H1 (cell line): ENCODE measurements around the gene IL20RB. TPM values are rescaled to one million over a fixed set of nuclear protein-coding genes. Genes with fewer than 3 reads are reported as not detected.

Source experiments
- CTCF ChIA-PET: fragments of 300-600 bp; sonication (Branson Sonifier 250); formaldehyde crosslinking; loops from one replicate; lab custom pipeline; 2021; ENCODE audit not compliant: partially characterized antibody; lab: Charles Lee
- POLR2A ChIA-PET: fragments of 300-600 bp; sonication (Branson Sonifier 250); formaldehyde crosslinking; loops from one replicate; lab custom pipeline; 2021; ENCODE audit warnings: inconsistent platforms; ENCODE audit not compliant: partially characterized antibody; lab: Charles Lee
- DNase-seq, 2 experiments: peaks; one replicate each; pipeline versions ENCODE4 v3.0.0 to v3.0.0-alpha.2; 2010 to 2022; ENCODE audit warnings: low spot score in 2 of 2, low read depth in 1 of 2, mixed read lengths in 1 of 2
- FAIRE-seq: peaks from 2 replicates; lab custom pipeline; 2011; peaks lifted over from hg19 to GRCh38; lab: Jason Lieb, UNC
- H2AFZ ChIP-seq: 2 replicates; pipeline ENCODE4 v1.8.1; 2012; ENCODE audit warnings: low read length, inconsistent platforms
- H2AK5ac ChIP-seq: 2 replicates; pipeline ENCODE4 v1.6.1; 2013; ENCODE audit warnings: low read depth, low read length
- H2BK120ac ChIP-seq: replicated peaks from 2 replicates; pipeline ENCODE3; 2013; ENCODE audit warnings: low read depth, low read length, inconsistent platforms
- H2BK12ac ChIP-seq: 2 replicates; pipeline ENCODE4 v1.6.1; 2013; ENCODE audit warnings: low read depth, low read length
- H2BK15ac ChIP-seq: 2 replicates; pipeline ENCODE4 v1.6.1; 2013; ENCODE audit warnings: low read length
- H2BK20ac ChIP-seq: 2 replicates; pipeline ENCODE4 v1.6.1; 2013; ENCODE audit warnings: low read length
- H2BK5ac ChIP-seq: 2 replicates; pipeline ENCODE4 v1.6.1; 2013; ENCODE audit warnings: low read depth, low read length
- H3K14ac ChIP-seq: 2 replicates; pipeline ENCODE4 v1.6.1; 2013; ENCODE audit warnings: inconsistent platforms; ENCODE audit not compliant: insufficient read length
- H3K18ac ChIP-seq: 2 replicates; pipeline ENCODE4 v1.6.1; 2013; ENCODE audit warnings: low read length; ENCODE audit errors: extremely low read depth
- H3K23ac ChIP-seq: 2 replicates; pipeline ENCODE4 v1.6.1; 2013; ENCODE audit warnings: inconsistent platforms; ENCODE audit not compliant: insufficient read length
- H3K23me2 ChIP-seq: 2 replicates; pipeline ENCODE4 v1.6.1; 2013; ENCODE audit warnings: low read depth, low read length
- H3K27ac ChIP-seq: 2 replicates; pipeline ENCODE4 v1.6.1; 2011; ENCODE audit warnings: low read depth, low read length, inconsistent platforms
- H3K27me3 ChIP-seq, 4 experiments: replicated peaks in 1 of 4; 1 replicate in 1 of 4; 2 replicates in 3 of 4; pipeline versions ENCODE4 v1.6.1 to v1.8.1; 2011 to 2013; ENCODE audit warnings: low read length in 3 of 4, mild to moderate bottlenecking in 3 of 4, inconsistent platforms in 2 of 4, mixed read lengths in 2 of 4, moderate library complexity in 1 of 4; ENCODE audit not compliant: control insufficient read depth in 3 of 4, insufficient read depth in 3 of 4; ENCODE audit errors: extremely low read depth in 1 of 4
- H3K36me3 ChIP-seq, 4 experiments: 2 replicates each; pipeline versions ENCODE4 v1.6.1 to v1.8.1; 2011 to 2013; ENCODE audit warnings: mild to moderate bottlenecking in 4 of 4, low read length in 3 of 4, moderate library complexity in 2 of 4, control low read depth in 1 of 4, inconsistent platforms in 1 of 4; ENCODE audit not compliant: insufficient read depth in 4 of 4, control insufficient read depth in 2 of 4
- H3K4ac ChIP-seq: replicated peaks from 2 replicates; pipeline ENCODE3; 2013; ENCODE audit warnings: low read length, low read depth, mixed read lengths, inconsistent platforms; ENCODE audit not compliant: insufficient read length
- H3K4me1 ChIP-seq, 4 experiments: replicated peaks in 1 of 4; 1 replicate in 1 of 4; 2 replicates in 3 of 4; pipeline versions ENCODE4 v1.6.1 to v1.8.1; 2011 to 2013; ENCODE audit warnings: low read length in 3 of 4, inconsistent platforms in 2 of 4, mixed read lengths in 1 of 4; ENCODE audit not compliant: insufficient read depth in 4 of 4, control insufficient read depth in 3 of 4
- H3K4me2 ChIP-seq, 2 experiments: 2 replicates each; pipeline versions ENCODE4 v1.6.1 to v1.8.1; 2011 to 2013; ENCODE audit warnings: low read depth in 2 of 2, low read length in 2 of 2, control low read depth in 1 of 2, inconsistent platforms in 1 of 2, mild to moderate bottlenecking in 1 of 2; ENCODE audit not compliant: insufficient read depth in 1 of 2
- H3K4me3 ChIP-seq, 4 experiments: fragments of 200-600, 300-600 bp in 1 of 4; sonication (generic), shearing (Covaris generic), sonication (Bioruptor Twin) in 1 of 4; 2 replicates each; pipeline versions ENCODE4 v1.5.1 to v1.8.1; 2011 to 2016; ENCODE audit warnings: low read length in 4 of 4, low read depth in 3 of 4, control low read depth in 2 of 4, inconsistent platforms in 2 of 4, mild to moderate bottlenecking in 2 of 4, mixed read lengths in 1 of 4, moderate library complexity in 1 of 4; ENCODE audit not compliant: insufficient read depth in 2 of 4; ENCODE audit errors: extremely low read depth in 1 of 4
- H3K56ac ChIP-seq: replicated peaks from 2 replicates; pipeline ENCODE3; 2013; ENCODE audit warnings: low read depth, mild to moderate bottlenecking, mixed read lengths, low read length, inconsistent platforms; ENCODE audit not compliant: insufficient read length
- H3K79me1 ChIP-seq: 2 replicates; pipeline ENCODE4 v1.6.1; 2013; ENCODE audit warnings: low read depth, low read length, control low read depth
- H3K79me2 ChIP-seq, 2 experiments: 2 replicates each; pipeline versions ENCODE4 v1.6.1 to v1.8.1; 2012 to 2013; ENCODE audit warnings: low read length in 2 of 2, mild to moderate bottlenecking in 2 of 2, inconsistent platforms in 1 of 2; ENCODE audit not compliant: insufficient read depth in 2 of 2, control insufficient read depth in 1 of 2
- H3K9ac ChIP-seq, 4 experiments: replicated peaks in 1 of 4; 1 replicate in 1 of 4; 2 replicates in 3 of 4; pipeline versions ENCODE4 v1.6.1 to v1.8.1; 2011 to 2013; ENCODE audit warnings: low read depth in 3 of 4, low read length in 3 of 4, control low read depth in 2 of 4, mild to moderate bottlenecking in 2 of 4, moderate library complexity in 2 of 4, inconsistent platforms in 1 of 4; ENCODE audit errors: extremely low read depth in 1 of 4
- H3K9me3 ChIP-seq, 2 experiments: 2 replicates each; pipeline versions ENCODE4 v1.6.1 to v1.8.1; 2012 to 2013; ENCODE audit warnings: mild to moderate bottlenecking in 2 of 2, moderate library complexity in 2 of 2, control low read depth in 1 of 2, inconsistent platforms in 1 of 2, low read depth in 1 of 2, low read length in 1 of 2, mixed read lengths in 1 of 2; ENCODE audit not compliant: insufficient read depth in 2 of 2
- H4K20me1 ChIP-seq, 2 experiments: replicated peaks in 1 of 2; 2 replicates each; pipeline versions ENCODE3 to v1.8.1; 2011 to 2013; ENCODE audit warnings: inconsistent platforms in 2 of 2, low read length in 2 of 2, mild to moderate bottlenecking in 1 of 2; ENCODE audit not compliant: insufficient read depth in 2 of 2, control insufficient read depth in 1 of 2
- H4K5ac ChIP-seq: 2 replicates; pipeline ENCODE4 v1.6.1; 2013; ENCODE audit warnings: low read length, low read depth, mixed read lengths, inconsistent platforms; ENCODE audit not compliant: insufficient read length
- H4K8ac ChIP-seq: 2 replicates; pipeline ENCODE4 v1.8.0; 2013; ENCODE audit warnings: mild to moderate bottlenecking, moderate library complexity, low read length, inconsistent platforms; ENCODE audit not compliant: insufficient read depth; ENCODE audit errors: extremely low read depth
- H4K91ac ChIP-seq: replicated peaks from 2 replicates; pipeline ENCODE3; 2013; ENCODE audit warnings: low read length, mixed read lengths, inconsistent platforms; ENCODE audit not compliant: insufficient read length
- BCL11A ChIP-seq, 2 experiments: IDR thresholded peaks; one replicate each; pipeline ENCODE4 v1.6.1; 2011; ENCODE audit warnings: low read depth in 2 of 2, low read length in 2 of 2, mild to moderate bottlenecking in 2 of 2
- CBX5 ChIP-seq: fragments of 300-800, 300-1000 bp; sonication (generic); IDR thresholded peaks from 2 replicates; pipeline ENCODE4 v1.7.1; 2016; ENCODE audit warnings: antibody characterized with exemption, low read length, low read depth
- CHD2 ChIP-seq: IDR thresholded peaks from 2 replicates; pipeline ENCODE4 v1.6.1; 2012; ENCODE audit warnings: low read length, improper control_type of control experiment
- EZH2 ChIP-seq: fragments of 200-600 bp; sonication (generic); IDR thresholded peaks from 2 replicates; pipeline ENCODE4 v1.7.1; 2012; ENCODE audit warnings: low read depth, mild to moderate bottlenecking, moderate library complexity, low read length, inconsistent platforms; ENCODE audit not compliant: severe bottlenecking
- GTF2F1 ChIP-seq: IDR thresholded peaks from 2 replicates; pipeline ENCODE4 v1.6.1; 2012; ENCODE audit warnings: low read depth, low read length, improper control_type of control experiment, borderline replicate concordance
- JUND ChIP-seq: IDR thresholded peaks from 2 replicates; pipeline ENCODE4 v1.6.1; 2011; ENCODE audit warnings: mild to moderate bottlenecking, improper control_type of control experiment, low read length
- KDM5A ChIP-seq: fragments of 200-600 bp; IDR thresholded peaks from 2 replicates; pipeline ENCODE4 v1.7.1; 2012; ENCODE audit warnings: mild to moderate bottlenecking, low read length, inconsistent platforms, mixed read lengths
- RFX5 ChIP-seq: IDR thresholded peaks from 2 replicates; pipeline ENCODE4 v1.6.1; 2011; ENCODE audit warnings: low read depth, low read length, improper control_type of control experiment, borderline replicate concordance
- SRF ChIP-seq: IDR thresholded peaks from 2 replicates; pipeline ENCODE4 v1.6.1; 2011; ENCODE audit warnings: mild to moderate bottlenecking, low read depth, low read length, moderate library complexity
- WGBS, 2 experiments: shearing (Covaris generic) in 1 of 2; methylation state at CpG; one replicate each; pipeline versions ENCODE4 v1.1.6 to v1.1.7; 2013 to 2015; ENCODE audit warnings: low lambda C conversion rate in 2 of 2, mixed read lengths in 2 of 2, inconsistent platforms in 1 of 2, low coverage in 1 of 2, missing lambda C conversion rate in 1 of 2; ENCODE audit not compliant: insufficient replicate concordance in 2 of 2, insufficient coverage in 1 of 2, insufficient read length in 1 of 2; ENCODE audit errors: extremely low coverage in 1 of 2, missing lambda C conversion rate in 1 of 2; 5-methylcytosine and 5-hydroxymethylcytosine counted together
- polyA plus RNA-seq, 7 experiments: library from polyadenylated mRNA; depleted of rRNA in 3 of 7; stranded (reverse) in 5 of 7; unstranded in 2 of 7; fragments of >200 nt in 5 of 7; fragments of 200-250 nt in 2 of 7; gene quantifications; 1 replicate in 5 of 7; 2 replicates in 1 of 7; 4 replicates in 1 of 7; pipeline versions ENCODE4 v1.2.1 to v1.2.3, GENCODE V29; 2011 to 2013; ENCODE audit warnings: missing spikeins in 2 of 7, mixed read lengths in 2 of 7
- total RNA-seq: library from RNA; stranded (reverse); fragmentation: NEBNext Ultra II Directional; extraction: Animal tissue kit (Norgen Biotek cat#: 25700); gene quantifications from 2 replicates; pipeline ENCODE4 v1.2.1, GENCODE V29; 2021
- TF ChIP-seq, protein P1 (sequence below): IDR thresholded peaks from 2 replicates; pipeline ENCODE4 v1.6.1; 2012; ENCODE audit warnings: low read length, inconsistent platforms

IL20RB gene
- total and polyA plus RNA-seq, 2 of the 8 experiments (the other 6 are each of a cell fraction or from before 2014, with no cell fraction given), result 1.6 to 1.8 TPM

DNA sequence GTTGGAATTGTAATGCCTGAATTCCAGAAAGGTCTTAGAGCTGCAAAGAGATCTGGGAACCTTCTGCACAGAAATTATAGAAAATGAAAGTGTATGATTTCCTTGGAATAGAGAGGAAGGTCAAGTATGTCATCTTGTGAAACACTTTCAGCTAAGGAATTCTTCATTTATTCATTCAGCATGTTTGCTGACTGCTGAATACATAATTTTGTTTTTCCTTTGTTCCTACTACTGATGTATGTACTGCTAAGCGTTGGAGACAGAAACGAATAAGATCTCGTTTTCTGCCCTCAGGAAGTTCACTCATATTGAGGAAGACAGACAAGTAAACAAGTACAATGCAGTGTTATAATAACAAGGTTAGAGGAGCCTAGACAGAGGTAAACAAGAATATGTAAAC lies 14.3 kb upstream of the IL20RB start:
- no peak for TF ChIP-seq BCL11A (IDR thresholded peaks at IDR 0.05; ENCODE audit: low read depth in 2 of 2, low read length in 2 of 2)
- TF ChIP-seq JUND, result no peak
- TF ChIP-seq RFX5, result no peak
- TF ChIP-seq KDM5A, result no peak
- TF ChIP-seq GTF2F1, result no peak
- TF ChIP-seq SRF, result no peak
- TF ChIP-seq, protein P1, sequence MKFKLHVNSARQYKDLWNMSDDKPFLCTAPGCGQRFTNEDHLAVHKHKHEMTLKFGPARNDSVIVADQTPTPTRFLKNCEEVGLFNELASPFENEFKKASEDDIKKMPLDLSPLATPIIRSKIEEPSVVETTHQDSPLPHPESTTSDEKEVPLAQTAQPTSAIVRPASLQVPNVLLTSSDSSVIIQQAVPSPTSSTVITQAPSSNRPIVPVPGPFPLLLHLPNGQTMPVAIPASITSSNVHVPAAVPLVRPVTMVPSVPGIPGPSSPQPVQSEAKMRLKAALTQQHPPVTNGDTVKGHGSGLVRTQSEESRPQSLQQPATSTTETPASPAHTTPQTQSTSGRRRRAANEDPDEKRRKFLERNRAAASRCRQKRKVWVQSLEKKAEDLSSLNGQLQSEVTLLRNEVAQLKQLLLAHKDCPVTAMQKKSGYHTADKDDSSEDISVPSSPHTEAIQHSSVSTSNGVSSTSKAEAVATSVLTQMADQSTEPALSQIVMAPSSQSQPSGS, result no peak
- TF ChIP-seq CBX5, result no peak
- no peak for TF ChIP-seq EZH2
- TF ChIP-seq CHD2, result no peak
- WGBS, 2 experiments, result 85% methylated on average over 3 of the region's 3 CpGs; no CpG with 5 or more reads in 1 of the 2 experiments
- DNase-seq (no peak), FAIRE-seq (no peak)
- Histone ChIP-seq H3K79me1 (peaks cover 4% of the 10 kb centered on the region; the same call in 1 of the 2 replicates), H3K9me3 (no peaks in the 10 kb centered on the region), H3K9ac (no peak overlapping the region), H2BK5ac (no peak overlapping the region), H2AK5ac (no peak overlapping the region), H4K91ac (no peak overlapping the region), H3K36me3 (peaks cover 0 to 4% (median 3%) of the 10 kb centered on the region in 4 experiments; a peak in 2 of 8 replicates), H3K4me1 (peaks cover 0 to 12% (median 2%) of the 10 kb centered on the region in 4 experiments; a peak in 4 of 7 replicates), H3K4ac (no peak overlapping the region), H3K79me2 (peaks cover 0 to 47% of the 10 kb centered on the region in 2 experiments; a peak in 2 of 4 replicates), H2BK12ac (no peak overlapping the region), H3K18ac (no peak overlapping the region), H2BK20ac (no peak overlapping the region), H2BK120ac (no peak overlapping the region), H3K4me3 (no peak overlapping the region), H2AFZ (no peak overlapping the region), H2BK15ac (no peak overlapping the region), H4K20me1 (no peaks in the 10 kb centered on the region), H3K27me3 (no peaks in the 10 kb centered on the region), H4K8ac (no peak overlapping the region), H4K5ac (no peak overlapping the region), H3K56ac (no peak overlapping the region), H3K14ac (no peak overlapping the region), H3K4me2 (no peak overlapping the region), H3K23me2 (no peaks in the 10 kb centered on the region), H3K27ac (no peak overlapping the region), H3K23ac (no peak overlapping the region)
- POLR2A ChIA-PET, result interaction anchor here (1.0 kb wide), 1 partner anchor 81 kb away, joined by 5 read pairs; the partner anchor contains the start of gene NCK1
- CTCF ChIA-PET, result no interaction called here
